ENCODE measurements around the gene GFI1B.

GRCh38 chr9:133004999-133005760 lies 26.7 kb downstream of the GFI1B start:
- TF ChIP-seq ZNF157 (tag by site-specific recombination; IDR thresholded peaks at IDR 0.05) = no peak
- TF ChIP-seq, protein P1, sequence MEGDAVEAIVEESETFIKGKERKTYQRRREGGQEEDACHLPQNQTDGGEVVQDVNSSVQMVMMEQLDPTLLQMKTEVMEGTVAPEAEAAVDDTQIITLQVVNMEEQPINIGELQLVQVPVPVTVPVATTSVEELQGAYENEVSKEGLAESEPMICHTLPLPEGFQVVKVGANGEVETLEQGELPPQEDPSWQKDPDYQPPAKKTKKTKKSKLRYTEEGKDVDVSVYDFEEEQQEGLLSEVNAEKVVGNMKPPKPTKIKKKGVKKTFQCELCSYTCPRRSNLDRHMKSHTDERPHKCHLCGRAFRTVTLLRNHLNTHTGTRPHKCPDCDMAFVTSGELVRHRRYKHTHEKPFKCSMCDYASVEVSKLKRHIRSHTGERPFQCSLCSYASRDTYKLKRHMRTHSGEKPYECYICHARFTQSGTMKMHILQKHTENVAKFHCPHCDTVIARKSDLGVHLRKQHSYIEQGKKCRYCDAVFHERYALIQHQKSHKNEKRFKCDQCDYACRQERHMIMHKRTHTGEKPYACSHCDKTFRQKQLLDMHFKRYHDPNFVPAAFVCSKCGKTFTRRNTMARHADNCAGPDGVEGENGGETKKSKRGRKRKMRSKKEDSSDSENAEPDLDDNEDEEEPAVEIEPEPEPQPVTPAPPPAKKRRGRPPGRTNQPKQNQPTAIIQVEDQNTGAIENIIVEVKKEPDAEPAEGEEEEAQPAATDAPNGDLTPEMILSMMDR (tag by site-specific recombination; IDR thresholded peaks at IDR 0.05) = no peak
- no peak for TF ChIP-seq KLF7 (tag by site-specific recombination; IDR thresholded peaks at IDR 0.05; ENCODE audit: borderline replicate concordance)
- no peak for TF ChIP-seq ZNF561 (tag by site-specific recombination; IDR thresholded peaks at IDR 0.05; ENCODE audit: borderline replicate concordance)
- TF ChIP-seq ZNF302 (tag by site-specific recombination; IDR thresholded peaks at IDR 0.05; ENCODE audit: low read depth) = no peak
- TF ChIP-seq, protein P2, sequence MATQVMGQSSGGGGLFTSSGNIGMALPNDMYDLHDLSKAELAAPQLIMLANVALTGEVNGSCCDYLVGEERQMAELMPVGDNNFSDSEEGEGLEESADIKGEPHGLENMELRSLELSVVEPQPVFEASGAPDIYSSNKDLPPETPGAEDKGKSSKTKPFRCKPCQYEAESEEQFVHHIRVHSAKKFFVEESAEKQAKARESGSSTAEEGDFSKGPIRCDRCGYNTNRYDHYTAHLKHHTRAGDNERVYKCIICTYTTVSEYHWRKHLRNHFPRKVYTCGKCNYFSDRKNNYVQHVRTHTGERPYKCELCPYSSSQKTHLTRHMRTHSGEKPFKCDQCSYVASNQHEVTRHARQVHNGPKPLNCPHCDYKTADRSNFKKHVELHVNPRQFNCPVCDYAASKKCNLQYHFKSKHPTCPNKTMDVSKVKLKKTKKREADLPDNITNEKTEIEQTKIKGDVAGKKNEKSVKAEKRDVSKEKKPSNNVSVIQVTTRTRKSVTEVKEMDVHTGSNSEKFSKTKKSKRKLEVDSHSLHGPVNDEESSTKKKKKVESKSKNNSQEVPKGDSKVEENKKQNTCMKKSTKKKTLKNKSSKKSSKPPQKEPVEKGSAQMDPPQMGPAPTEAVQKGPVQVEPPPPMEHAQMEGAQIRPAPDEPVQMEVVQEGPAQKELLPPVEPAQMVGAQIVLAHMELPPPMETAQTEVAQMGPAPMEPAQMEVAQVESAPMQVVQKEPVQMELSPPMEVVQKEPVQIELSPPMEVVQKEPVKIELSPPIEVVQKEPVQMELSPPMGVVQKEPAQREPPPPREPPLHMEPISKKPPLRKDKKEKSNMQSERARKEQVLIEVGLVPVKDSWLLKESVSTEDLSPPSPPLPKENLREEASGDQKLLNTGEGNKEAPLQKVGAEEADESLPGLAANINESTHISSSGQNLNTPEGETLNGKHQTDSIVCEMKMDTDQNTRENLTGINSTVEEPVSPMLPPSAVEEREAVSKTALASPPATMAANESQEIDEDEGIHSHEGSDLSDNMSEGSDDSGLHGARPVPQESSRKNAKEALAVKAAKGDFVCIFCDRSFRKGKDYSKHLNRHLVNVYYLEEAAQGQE (tag by site-specific recombination; IDR thresholded peaks at IDR 0.05) = no peak
- TF ChIP-seq ZNF24 (tag by site-specific recombination; IDR thresholded peaks at IDR 0.05) = no peak
- TF ChIP-seq YY1 (tag by site-specific recombination; IDR thresholded peaks at IDR 0.05) = no peak
- TF ChIP-seq SETDB1 (IDR thresholded peaks at IDR 0.05; ENCODE audit: insufficient read length, low read length) = no peak
- TF ChIP-seq ZNF510 (tag by site-specific recombination; IDR thresholded peaks at IDR 0.05; ENCODE audit: insufficient replicate concordance) = no peak
- TF ChIP-seq, protein P3, sequence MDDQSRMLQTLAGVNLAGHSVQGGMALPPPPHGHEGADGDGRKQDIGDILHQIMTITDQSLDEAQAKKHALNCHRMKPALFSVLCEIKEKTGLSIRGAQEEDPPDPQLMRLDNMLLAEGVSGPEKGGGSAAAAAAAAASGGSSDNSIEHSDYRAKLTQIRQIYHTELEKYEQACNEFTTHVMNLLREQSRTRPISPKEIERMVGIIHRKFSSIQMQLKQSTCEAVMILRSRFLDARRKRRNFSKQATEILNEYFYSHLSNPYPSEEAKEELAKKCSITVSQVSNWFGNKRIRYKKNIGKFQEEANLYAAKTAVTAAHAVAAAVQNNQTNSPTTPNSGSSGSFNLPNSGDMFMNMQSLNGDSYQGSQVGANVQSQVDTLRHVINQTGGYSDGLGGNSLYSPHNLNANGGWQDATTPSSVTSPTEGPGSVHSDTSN (CRISPR knock-in tag; IDR thresholded peaks at IDR 0.05) = no peak
